ENCODE measurements around the gene CGREF1.
A peak's percentile ranks its signal among the peaks of the same experiment; 100 is the strongest.

DNA sequence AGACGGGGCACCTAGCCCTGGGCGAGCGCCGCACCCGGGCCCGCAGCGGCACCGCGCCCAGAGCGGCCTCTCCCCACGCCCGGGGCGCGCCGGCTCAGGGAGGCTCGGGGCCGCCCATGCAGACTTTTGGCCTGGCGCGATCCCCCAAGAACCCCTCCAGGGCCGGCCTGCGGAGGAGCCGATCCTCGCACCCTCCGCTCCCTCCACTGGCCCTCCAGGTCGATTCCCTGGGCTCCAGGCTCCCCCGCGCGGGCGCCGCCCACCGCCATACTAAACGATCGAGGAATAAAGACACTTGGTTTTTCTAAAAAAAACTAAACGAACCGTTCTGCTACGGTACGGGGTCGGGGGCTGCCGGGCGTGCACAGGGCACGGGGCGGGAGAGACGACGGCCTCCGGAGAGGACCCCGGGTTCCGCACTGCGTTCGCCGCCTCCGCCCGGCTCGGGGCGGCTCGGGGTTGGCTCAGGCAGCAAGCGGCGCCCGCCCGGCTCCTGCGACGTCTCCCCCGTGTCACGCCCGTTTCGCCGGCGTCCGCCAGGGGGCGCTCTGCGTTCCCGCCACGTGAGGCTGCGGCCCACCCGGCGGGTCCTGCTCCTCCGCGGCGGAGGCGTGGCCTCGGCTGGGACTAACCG, 32.7 kb downstream of the CGREF1 start:
- TF ChIP-seq, protein P1, sequence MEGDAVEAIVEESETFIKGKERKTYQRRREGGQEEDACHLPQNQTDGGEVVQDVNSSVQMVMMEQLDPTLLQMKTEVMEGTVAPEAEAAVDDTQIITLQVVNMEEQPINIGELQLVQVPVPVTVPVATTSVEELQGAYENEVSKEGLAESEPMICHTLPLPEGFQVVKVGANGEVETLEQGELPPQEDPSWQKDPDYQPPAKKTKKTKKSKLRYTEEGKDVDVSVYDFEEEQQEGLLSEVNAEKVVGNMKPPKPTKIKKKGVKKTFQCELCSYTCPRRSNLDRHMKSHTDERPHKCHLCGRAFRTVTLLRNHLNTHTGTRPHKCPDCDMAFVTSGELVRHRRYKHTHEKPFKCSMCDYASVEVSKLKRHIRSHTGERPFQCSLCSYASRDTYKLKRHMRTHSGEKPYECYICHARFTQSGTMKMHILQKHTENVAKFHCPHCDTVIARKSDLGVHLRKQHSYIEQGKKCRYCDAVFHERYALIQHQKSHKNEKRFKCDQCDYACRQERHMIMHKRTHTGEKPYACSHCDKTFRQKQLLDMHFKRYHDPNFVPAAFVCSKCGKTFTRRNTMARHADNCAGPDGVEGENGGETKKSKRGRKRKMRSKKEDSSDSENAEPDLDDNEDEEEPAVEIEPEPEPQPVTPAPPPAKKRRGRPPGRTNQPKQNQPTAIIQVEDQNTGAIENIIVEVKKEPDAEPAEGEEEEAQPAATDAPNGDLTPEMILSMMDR (IDR thresholded peaks at IDR 0.05): peak; percentile 85
- TF ChIP-seq EZH2 (IDR thresholded peaks at IDR 0.05; ENCODE audit: borderline replicate concordance, insufficient read depth, low read depth, low read length, poor library complexity, severe bottlenecking): no peak
